NCI-H2227 treated with DMSO at 0.1 percent for 48 hours (cell line): ENCODE data around the gene RILPL1.

Source experiments
- DNase-seq: peaks from one replicate; lab custom pipeline; 2025; lab: John Stamatoyannopoulos, UW

The RILPL1 gene

GRCh38 chr12:123427036-123427769, 106.3 kb downstream of the RILPL1 start:
- DNase-seq, result no peak

- no peak for DNase-seq
Measured at GRCh38 chr12:123421314-123421713, 112.2 kb downstream of the RILPL1 start.
